ENCODE results near the gene PLPPR1.

DNA sequence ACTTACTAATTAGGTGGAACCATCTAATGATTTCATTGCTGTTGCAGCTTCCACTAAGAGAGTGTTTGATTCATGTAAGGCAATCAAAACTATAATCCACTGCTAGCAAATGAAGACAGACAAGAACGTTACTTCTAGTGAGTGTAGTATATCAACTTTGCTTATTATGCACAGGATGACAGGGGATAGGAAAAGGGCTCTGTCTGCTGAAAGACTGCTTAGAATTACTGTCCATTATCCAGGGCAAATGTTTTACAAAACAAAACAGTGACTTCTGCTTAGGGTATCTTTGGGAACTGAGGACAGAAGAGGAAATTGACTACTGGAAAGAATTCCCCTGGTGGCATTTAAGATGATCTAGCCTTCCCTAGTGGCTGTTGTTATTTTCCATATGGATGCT is 40.2 kb downstream of the PLPPR1 start:
- TF ChIP-seq, protein P1, sequence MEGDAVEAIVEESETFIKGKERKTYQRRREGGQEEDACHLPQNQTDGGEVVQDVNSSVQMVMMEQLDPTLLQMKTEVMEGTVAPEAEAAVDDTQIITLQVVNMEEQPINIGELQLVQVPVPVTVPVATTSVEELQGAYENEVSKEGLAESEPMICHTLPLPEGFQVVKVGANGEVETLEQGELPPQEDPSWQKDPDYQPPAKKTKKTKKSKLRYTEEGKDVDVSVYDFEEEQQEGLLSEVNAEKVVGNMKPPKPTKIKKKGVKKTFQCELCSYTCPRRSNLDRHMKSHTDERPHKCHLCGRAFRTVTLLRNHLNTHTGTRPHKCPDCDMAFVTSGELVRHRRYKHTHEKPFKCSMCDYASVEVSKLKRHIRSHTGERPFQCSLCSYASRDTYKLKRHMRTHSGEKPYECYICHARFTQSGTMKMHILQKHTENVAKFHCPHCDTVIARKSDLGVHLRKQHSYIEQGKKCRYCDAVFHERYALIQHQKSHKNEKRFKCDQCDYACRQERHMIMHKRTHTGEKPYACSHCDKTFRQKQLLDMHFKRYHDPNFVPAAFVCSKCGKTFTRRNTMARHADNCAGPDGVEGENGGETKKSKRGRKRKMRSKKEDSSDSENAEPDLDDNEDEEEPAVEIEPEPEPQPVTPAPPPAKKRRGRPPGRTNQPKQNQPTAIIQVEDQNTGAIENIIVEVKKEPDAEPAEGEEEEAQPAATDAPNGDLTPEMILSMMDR (IDR thresholded peaks at IDR 0.05), result no peak
- TF ChIP-seq POLR2A (IDR thresholded peaks at IDR 0.05), result no peak
